Stimulated activated CD4-positive, alpha-beta T cell treated with anti-CD3 and anti-CD28 coated beads, Interleukin-2, amount 100 ng/mL, for 48 hours (primary cell): Measurements from ENCODE around the gene TPCN1.
A peak's percentile ranks its signal among the peaks of the same experiment; 100 is the strongest.
"Not testable (repeated sequence)": the region's sequence is repeated elsewhere in the genome, so short reads cannot be mapped to it uniquely, and the experiment has no call there.

Experiments
- DNase-seq, 2 donors: peaks; one replicate each; pipeline ENCODE4 v3.0.0-alpha.2; 2020

TPCN1 gene

GRCh38 chr12:113197518-113198077 is 23.7 kb upstream of the TPCN1 start:
- no peak for DNase-seq

DNA sequence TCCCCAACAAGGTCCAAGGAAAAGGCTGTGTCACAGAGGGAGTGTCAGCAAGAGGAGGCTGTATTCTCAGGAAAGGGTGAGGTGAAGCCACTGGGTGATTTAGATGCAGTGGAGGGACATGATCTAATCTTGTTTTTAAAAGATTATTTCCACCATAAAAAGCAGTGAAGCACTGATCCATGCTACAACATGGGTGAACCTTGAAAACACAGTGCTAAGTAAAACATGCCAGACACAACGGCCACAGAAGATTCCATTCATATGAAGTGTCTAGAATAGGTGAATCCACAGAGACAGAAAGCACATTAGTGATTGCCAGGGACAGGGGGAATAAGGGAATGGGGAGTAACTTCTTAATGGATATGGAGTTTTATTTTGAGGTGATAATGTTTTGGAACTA is 23.0 kb upstream of the TPCN1 start:
- no peak for DNase-seq

- DNase-seq: no peak
Measured at GRCh38 chr12:113200021-113200797, 21.1 kb upstream of the TPCN1 start.

DNA sequence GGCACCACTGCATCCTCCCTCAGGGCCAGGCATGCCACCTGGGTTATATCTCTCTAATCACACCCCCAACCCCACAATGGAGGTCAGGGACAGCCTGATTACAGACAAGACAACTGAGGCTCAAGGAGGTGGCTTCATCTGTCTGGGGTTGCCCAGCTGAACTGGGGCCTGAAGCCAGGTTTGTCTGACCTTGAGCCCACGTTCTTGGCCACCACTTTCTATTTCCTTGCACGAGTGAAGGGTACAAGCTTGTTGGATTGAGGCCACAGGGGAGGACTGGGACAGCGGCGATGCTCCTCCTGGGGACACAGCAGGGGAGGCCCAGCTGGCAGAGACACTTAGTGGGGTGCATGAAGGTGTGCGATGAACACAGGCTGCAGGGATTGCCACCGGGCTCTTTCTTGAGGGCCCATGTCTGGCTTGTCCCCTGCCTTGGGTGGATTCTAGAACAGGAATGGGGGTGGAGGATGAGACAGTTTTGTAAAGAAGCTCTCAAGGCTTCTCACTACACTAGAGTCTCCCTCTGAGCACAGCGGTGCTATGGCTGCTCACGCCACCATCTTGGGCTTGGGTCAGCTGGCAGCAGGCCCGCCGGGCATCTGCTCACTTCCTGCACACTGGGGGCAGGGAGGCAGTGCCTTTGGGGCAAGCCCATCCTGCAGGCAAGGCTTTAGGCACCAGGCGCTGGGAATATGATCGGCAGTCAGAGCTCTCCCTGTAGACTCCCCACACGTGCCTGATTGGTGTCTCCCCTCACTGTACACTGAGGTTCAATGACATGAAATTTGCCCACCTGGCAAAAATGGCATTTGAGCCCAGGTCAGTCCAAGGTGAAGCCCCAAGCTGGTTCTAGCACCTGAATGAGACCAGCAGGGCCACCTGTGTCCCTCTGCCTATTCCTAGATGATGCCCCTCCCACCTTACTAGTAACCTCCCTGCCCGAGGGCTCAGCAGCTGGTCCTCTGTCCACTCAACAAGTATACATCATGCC is 19.8 kb upstream of the TPCN1 start:
- no peak for DNase-seq

GRCh38 chr12:113202300-113203075 is 18.8 kb upstream of the TPCN1 start:
- no peak for DNase-seq

DNA sequence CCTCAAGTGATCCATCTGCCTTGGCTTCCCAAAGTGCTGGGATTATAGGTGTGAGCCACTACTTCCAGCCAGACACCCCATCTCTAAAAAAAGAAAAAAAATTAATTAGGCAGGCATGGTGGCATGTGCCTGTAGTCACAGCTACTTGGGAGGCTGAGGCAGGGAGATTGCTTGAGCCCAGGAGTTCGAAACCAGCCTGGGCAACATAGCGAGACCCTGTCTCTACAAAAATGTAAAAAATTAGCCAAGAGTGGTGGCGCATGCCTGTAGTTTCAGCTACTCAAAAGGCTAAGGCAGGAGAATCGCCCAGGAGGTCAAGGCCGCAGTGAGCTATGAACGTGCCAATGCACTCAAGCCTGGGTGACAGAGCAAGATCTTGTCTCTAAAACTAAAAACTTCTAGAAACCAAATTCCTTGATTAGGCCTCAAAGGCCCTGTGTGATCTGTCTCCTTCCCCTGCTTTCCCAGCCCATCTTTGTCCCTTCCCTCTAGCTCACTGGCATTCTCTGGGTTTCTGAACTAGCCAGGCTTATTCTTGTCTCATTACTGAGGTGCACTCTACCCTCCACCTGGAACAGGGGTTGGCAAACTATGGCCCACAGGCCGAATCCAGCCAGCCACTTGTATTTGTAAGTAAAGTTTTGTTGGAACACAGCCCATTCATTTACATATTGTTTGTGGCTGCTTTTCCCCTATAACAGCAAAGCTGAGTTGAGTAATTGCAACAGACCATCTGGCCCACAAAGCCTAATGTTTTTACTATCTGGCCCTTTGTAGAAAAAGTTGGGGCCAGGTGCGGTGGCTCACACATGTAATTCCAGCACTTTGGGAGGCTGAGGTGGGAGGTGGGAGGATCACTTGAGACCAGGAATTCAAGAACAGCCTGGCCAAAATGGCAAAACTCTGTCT is 17.2 kb upstream of the TPCN1 start:
- no peak for DNase-seq

DNA sequence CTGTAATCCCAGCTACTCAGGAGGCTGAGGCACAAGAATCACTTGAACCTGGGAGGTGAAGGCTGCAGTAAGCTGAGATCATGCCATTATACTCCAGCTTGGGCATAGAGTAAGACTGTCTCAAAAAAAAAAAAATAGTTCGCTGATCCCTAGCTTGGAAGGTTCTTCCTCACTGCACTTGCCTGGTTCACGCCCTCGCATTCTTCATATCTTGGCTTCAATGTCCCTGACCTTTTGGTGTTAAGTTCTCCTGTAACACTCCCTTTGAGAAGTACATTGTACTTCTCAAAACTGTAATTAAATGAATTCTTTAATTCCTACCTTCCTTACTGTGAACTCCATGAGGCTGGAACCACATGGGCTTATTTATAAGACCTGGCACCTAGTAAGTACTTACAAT is 16.5 kb upstream of the TPCN1 start:
- DNase-seq: no peak

- DNase-seq: not testable (repeated sequence)
Measured at GRCh38 chr12:113206802-113207201, 14.5 kb upstream of the TPCN1 start.

DNA sequence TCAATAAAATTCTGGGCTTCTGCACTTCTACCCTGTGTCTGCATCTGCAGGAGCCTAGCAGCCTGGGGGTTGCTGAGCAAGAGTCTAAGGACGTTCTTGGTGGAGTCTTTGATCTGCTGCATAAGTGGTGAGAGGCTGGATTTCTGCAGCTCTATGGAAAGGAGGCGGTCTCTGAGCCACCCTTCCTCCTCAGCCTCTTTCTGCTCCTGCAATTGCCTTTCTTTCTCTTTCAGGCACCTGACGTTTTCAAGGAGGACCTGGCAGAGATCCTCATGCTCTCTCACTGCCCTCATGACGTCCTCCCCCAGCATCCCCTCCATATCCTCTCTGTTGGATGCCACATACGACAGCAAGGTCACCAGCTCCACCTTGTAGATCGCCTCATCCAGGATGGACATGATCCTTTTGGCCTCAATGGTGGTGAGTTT is 13.6 kb upstream of the TPCN1 start:
- no peak for DNase-seq

GRCh38 chr12:113208041-113208934 is 13.0 kb upstream of the TPCN1 start:
- DNase-seq: peak; percentile 35 to 51

DNA sequence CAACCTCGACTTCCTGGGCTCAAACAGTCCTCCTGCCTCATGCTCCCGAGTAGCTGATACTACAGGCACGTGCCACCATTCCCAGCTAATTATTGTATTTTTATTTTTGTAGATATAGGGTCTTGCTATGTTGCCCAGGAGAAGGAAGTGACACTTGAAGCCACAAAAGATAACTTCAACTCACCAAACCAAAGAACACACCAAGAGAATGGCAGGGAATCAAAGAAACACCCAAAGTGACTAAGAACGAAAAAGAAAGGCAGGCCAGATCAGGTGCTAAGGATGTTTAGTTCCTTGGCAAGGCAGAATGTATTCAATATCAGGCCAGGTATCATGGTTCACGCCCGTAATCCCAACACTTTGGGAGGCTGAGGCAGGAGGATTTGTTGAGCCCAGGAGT is 10.1 kb upstream of the TPCN1 start:
- DNase-seq: no peak

DNA sequence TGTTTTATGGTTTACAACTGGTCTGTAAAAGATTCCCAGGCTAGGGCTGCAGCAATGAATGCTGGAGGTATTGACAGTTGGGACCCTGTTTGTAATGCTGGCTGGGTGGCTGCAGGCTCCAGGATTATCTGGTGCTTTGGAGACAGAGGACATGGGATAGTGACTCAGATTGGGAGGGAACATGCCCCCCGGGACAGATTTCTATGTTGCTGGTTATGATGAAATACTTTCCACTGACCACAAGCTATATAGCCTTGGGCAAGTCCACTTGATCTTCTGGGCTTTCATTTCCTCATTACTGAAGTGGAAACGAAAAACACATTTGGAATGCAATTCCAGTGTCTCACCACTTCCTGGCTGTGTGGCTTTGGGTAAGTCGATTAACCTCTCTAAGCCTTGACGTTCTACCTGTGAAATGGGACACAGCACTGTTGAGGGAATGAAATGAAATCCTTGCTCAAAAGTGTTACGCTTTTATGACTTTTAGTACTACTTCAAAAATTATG is 6.3 kb upstream of the TPCN1 start:
- no peak for DNase-seq

DNA sequence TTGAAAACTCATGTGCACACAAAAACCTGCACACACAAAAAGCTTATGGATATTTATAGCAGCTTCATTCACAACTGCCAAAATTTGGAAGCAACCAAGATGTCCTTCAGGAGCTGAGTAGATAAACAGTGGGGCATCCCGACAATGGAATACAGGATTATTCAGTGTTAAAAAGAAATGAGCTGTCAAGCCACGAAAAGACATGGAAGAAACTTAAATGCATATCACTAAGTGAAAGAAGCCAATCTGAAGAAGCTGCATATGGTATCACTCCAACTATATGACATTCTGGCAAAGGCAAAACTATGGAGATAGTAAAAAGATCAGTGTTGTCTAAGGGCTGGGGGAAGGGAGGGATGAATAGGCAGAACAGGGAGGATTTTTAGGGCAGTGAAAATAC is 5.2 kb upstream of the TPCN1 start:
- no peak for DNase-seq

DNA sequence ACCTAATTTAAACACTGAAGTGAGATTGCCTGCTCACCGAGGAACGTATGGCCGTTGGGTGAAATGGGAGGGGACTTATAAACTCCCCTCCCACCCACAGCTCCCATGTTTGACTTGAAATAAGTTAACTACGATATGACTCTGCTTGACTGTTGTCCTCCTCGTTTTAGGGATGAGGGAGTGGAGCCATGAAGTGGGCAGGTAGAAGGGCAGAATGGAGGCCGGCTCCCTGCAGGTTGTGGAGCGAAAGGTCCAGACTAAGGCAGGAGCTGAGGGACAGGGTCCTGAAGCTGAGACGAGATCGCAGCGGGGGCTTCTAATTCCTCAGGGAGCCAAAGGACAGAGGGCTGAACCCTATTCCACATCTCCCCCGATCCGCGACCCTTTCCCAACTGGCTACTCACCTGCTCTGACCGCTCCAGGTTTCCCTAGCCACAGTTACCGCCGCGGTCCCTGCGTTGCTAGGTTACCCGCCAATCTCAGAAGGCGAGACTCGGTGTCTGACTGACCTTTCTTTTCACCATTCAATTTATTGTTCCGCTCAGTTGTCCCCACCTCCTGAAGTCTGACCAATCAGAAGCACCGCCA is 577 bp upstream of the TPCN1 start:
- DNase-seq: no peak

DNA sequence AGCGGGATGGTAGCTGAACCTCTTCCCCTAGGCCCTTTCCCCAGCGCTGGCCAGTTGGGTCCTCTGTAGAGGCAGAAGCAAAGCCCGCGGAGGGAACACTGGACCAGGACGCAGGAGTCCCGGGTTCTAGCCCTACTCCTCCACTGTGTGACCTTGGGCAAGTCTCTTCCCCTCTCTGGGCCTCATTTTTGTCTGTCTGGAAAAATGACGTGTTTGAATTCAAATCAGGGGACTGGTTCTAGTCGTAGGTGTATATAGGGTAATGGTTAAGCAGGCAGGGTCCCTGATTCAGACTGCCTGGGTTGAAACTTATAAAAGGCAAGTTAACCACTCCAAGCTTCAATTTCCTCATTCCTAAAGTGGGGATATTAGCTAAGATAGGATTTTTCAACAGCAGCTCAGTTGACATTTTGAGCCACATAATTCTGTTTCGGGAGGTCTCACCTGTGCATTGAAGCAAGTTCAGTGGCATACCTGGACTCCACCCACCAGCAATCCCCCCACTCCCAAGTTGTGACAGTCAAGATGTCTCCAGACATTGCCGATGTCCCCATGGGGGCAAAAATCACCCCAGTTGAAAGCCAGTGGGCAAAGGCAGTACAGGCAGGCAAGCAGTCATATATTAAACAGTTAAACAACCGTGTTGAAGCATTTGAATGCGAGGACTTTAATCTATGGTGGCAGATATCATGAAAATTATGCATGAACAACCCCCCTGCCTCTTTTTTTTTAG is 899 bp downstream of the TPCN1 start:
- peak in 1 of 2 donors; percentile 26 for DNase-seq

DNA sequence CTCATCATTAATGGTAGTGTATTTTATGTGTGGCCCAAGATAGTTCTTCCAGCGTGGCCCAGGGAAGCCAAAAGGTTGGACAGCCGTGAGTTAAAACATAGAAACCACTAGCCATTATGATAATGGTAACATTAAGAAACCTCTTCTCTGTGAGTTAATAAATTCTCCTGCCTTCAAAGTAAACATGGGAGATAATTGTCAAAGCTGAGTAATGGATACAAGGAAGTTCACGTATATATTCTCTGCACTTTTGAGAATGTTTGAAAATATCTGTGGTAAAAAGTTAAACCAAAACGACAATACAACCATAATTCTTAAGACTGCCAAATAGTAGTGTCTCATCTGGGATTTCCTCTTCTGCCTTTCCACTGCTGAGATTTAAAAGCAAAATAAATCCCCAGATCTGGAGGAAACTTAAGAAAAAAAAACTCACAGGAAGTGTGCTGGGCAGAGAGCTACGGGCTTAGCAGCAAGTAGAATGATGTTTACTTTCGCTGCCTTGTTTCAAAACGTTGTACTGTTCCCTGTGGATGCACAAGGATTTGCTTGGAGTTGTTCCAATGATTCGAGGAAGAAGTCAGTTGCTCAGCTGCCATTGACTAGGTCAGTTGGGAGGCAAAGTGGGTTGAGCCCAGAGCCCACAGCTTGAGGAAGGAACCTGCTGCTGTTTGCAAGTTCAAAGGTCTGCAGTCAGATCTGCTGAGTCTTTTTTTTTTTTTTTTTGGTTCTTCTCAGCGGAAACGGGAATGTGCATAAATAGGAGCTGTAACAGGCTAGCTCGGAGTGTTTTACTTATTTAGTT is 1.7 kb downstream of the TPCN1 start:
- DNase-seq: no peak

- DNase-seq: no peak
Measured at GRCh38 chr12:113224955-113225354, 3.7 kb downstream of the TPCN1 start.
